ENCODE measurements around the gene PEPD. TPM values are rescaled to one million over a fixed set of nuclear protein-coding genes. Genes with fewer than 3 reads are reported as not detected.

PEPD gene
- total RNA-seq, 2 experiments from 2014 or later, result 17.5 to 23.0 TPM

DNA sequence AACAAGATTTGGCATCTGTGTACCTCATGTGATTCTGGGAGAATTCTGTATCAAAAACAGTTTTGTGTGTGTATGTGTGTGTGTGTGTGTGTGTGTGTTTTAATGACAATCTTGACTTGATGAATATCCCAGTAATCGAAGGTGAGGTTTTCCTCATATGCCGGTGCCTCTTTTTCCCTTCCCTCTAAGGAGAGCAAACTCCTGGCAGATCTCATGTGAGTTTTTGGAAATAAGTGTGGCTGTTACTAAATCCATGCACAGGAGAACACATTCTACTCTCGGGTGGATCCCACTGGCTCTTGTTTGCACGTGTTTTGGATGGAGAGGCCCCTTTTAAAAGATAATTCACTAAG is 177.0 kb downstream of the PEPD start:
- TF ChIP-seq, protein P1, sequence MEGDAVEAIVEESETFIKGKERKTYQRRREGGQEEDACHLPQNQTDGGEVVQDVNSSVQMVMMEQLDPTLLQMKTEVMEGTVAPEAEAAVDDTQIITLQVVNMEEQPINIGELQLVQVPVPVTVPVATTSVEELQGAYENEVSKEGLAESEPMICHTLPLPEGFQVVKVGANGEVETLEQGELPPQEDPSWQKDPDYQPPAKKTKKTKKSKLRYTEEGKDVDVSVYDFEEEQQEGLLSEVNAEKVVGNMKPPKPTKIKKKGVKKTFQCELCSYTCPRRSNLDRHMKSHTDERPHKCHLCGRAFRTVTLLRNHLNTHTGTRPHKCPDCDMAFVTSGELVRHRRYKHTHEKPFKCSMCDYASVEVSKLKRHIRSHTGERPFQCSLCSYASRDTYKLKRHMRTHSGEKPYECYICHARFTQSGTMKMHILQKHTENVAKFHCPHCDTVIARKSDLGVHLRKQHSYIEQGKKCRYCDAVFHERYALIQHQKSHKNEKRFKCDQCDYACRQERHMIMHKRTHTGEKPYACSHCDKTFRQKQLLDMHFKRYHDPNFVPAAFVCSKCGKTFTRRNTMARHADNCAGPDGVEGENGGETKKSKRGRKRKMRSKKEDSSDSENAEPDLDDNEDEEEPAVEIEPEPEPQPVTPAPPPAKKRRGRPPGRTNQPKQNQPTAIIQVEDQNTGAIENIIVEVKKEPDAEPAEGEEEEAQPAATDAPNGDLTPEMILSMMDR (IDR thresholded peaks at IDR 0.05), result no peak
- Histone ChIP-seq H3K4me3 (ENCODE audit: low read length) (no peak overlapping the region), H3K27ac (ENCODE audit: low read depth in 1 of 2, low read length in 2 of 2) (no peak overlapping the region), H3K36me3 (ENCODE audit: insufficient read depth, low read length) (no peaks in the 10 kb centered on the region), H3K4me1 (ENCODE audit: insufficient read depth, low read length) (no peaks in the 10 kb centered on the region), H3K27me3 (ENCODE audit: control insufficient read depth in 1 of 2, insufficient read depth in 2 of 2, low read length in 2 of 2) (peaks cover 19 to 31% of the 10 kb centered on the region in 2 experiments), H3K9me3 (ENCODE audit: control insufficient read depth in 1 of 2, insufficient read depth in 1 of 2, low read length in 2 of 2) (no peaks in the 10 kb centered on the region)
- POLR2A ChIA-PET, result no interaction called here
- H3K27me3 Mint-ChIP-seq, result peaks cover 71% of the 10 kb centered on the region
- ATAC-seq (ENCODE audit: poor library complexity) (no peak), DNase-seq (no peak)
- H3K36me3 Mint-ChIP-seq (ENCODE audit: low read depth), result no peaks in the 10 kb centered on the region
- no peak overlapping the region for H3K27ac Mint-ChIP-seq
- H3K4me3 Mint-ChIP-seq, result no peak overlapping the region
- intact Hi-C loops (cut with DNase I, micrococcal nuclease), result no loop called here
- H3K9me3 Mint-ChIP-seq, result no peaks in the 10 kb centered on the region
- H3K4me1 Mint-ChIP-seq (ENCODE audit: low read depth), result no peaks in the 10 kb centered on the region
- CTCF ChIA-PET, result no interaction called here

DNA sequence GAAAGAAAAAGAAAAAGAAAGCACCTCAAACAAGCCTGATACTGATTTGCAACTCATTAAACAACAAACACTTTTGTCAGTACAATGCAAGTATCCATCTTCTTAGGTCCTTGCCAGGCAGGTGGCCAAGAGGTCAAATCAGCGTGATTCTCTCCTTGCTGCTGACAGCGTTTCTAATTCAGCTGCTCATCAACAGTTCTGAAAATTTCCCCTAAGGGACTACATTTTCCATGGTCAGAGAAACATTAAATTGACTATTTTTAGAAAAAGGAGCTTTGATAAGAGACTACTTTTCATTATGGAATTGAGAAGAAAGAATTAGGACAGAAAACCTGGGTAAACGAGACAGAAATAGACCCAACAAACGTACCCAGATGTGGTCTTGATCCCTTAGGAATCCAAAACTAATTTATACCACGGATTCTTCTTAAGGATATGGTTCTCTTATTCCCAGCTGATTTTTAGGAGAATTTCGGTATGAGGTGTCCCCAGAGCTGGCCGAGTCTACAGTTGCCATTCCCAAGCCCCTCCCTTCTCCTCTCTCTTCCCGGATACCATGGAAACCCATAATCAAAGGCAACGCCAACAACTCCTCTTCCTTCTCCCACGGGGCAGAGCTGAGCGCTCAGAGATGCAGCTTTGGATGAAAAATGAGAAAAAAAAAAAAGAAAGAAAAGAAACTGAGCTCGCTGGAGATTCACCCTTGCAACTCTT is 177.6 kb downstream of the PEPD start:
- Histone ChIP-seq H3K9me3 (ENCODE audit: control insufficient read depth in 1 of 2, insufficient read depth in 1 of 2, low read length in 2 of 2) (no peaks in the 10 kb centered on the region), H3K36me3 (ENCODE audit: insufficient read depth, low read length) (no peaks in the 10 kb centered on the region), H3K4me1 (ENCODE audit: insufficient read depth, low read length) (no peaks in the 10 kb centered on the region), H3K27me3 (ENCODE audit: control insufficient read depth in 1 of 2, insufficient read depth in 2 of 2, low read length in 2 of 2) (peaks cover 19 to 30% of the 10 kb centered on the region in 2 experiments), H3K27ac (ENCODE audit: low read depth in 1 of 2, low read length in 2 of 2) (no peak overlapping the region), H3K4me3 (ENCODE audit: low read length) (no peak overlapping the region)
- no peak overlapping the region for H3K27ac Mint-ChIP-seq
- H3K9me3 Mint-ChIP-seq, result no peaks in the 10 kb centered on the region
- intact Hi-C loops (cut with DNase I, micrococcal nuclease), result no loop called here
- ChIA-PET CTCF (no interaction called here), POLR2A (no interaction called here)
- H3K27me3 Mint-ChIP-seq, result peaks cover 72% of the 10 kb centered on the region
- H3K4me1 Mint-ChIP-seq (ENCODE audit: low read depth), result no peaks in the 10 kb centered on the region
- DNase-seq, result no peak
- H3K36me3 Mint-ChIP-seq (ENCODE audit: low read depth), result no peaks in the 10 kb centered on the region
- no peak overlapping the region for H3K4me3 Mint-ChIP-seq
- no peak for ATAC-seq (ENCODE audit: poor library complexity)
- TF ChIP-seq, protein P1 (IDR thresholded peaks at IDR 0.05), result no peak

DNA sequence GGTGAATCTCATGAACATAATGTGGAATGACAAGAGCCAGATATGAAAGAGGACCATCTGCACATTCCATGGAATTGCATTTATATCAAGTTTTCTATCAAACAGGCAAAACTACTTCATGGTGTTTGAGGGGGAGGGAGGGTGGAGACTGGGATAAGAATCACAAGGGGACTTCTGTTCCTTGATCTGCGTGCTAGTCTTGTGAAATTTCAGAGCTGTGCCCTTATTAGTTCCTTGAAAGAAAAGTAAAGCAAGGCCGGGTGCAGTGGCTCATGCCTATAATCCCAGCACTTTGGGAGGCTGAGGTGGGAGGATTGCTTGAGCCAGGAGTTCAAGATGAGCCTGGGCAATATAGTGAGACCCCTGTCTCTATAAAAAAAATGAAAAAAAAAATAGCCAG is 178.3 kb downstream of the PEPD start:
- Histone ChIP-seq H3K4me1 (ENCODE audit: insufficient read depth, low read length) (no peaks in the 10 kb centered on the region), H3K9me3 (ENCODE audit: control insufficient read depth in 1 of 2, insufficient read depth in 1 of 2, low read length in 2 of 2) (no peaks in the 10 kb centered on the region), H3K27me3 (ENCODE audit: control insufficient read depth in 1 of 2, insufficient read depth in 2 of 2, low read length in 2 of 2) (peaks cover 16 to 27% of the 10 kb centered on the region in 2 experiments), H3K36me3 (ENCODE audit: insufficient read depth, low read length) (no peaks in the 10 kb centered on the region), H3K4me3 (ENCODE audit: low read length) (no peak overlapping the region), H3K27ac (ENCODE audit: low read depth in 1 of 2, low read length in 2 of 2) (no peak overlapping the region)
- ATAC-seq (ENCODE audit: poor library complexity), result no peak
- Mint-ChIP-seq H3K27me3 (peaks cover 72% of the 10 kb centered on the region), H3K36me3 (ENCODE audit: low read depth) (no peaks in the 10 kb centered on the region), H3K27ac (no peak overlapping the region), H3K4me1 (ENCODE audit: low read depth) (no peaks in the 10 kb centered on the region), H3K9me3 (no peaks in the 10 kb centered on the region), H3K4me3 (no peak overlapping the region)
- intact Hi-C loops (cut with DNase I, micrococcal nuclease), result no loop called here
- CTCF ChIA-PET, result no interaction called here
- TF ChIP-seq, protein P1 (IDR thresholded peaks at IDR 0.05), result no peak
- POLR2A ChIA-PET, result no interaction called here
- no peak for DNase-seq

Data from CD4-positive, alpha-beta T cell (primary cell).